VCaP (cell line): Measurements from ENCODE around the gene NAP1L5.
A peak's percentile ranks its signal among the peaks of the same experiment; 100 is the strongest.

Experiments
- H3K27ac ChIP-seq: fragments of 450-650 bp; 2 replicates; pipeline ENCODE4 v1.5.1; 2017
- TF ChIP-seq, protein P1 (sequence below): fragments of 450-650 bp; conservative IDR thresholded peaks from 2 replicates; pipeline ENCODE4 v1.5.1; 2017; ENCODE audit warnings: mild to moderate bottlenecking, moderate library complexity

NAP1L5 gene

DNA sequence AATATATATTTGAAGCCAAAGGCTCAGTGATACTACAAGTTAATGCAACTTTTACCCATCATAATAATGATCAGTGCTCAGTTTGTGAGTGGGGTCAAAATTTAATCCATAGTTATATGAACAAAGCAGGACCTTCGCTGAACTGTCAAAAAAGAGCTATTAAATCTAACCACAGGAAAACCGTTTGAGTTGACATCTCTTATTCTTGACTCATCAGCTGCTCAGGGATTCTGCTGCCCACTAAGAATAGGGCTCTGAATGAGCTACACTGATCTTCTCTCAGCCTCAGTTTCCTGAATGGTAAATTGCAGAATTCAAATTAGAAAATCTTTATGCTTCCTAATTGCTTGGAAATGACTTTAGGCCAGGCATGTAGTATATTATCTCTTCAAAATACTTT, 44.9 kb upstream of the NAP1L5 start:
- TF ChIP-seq, protein P1, sequence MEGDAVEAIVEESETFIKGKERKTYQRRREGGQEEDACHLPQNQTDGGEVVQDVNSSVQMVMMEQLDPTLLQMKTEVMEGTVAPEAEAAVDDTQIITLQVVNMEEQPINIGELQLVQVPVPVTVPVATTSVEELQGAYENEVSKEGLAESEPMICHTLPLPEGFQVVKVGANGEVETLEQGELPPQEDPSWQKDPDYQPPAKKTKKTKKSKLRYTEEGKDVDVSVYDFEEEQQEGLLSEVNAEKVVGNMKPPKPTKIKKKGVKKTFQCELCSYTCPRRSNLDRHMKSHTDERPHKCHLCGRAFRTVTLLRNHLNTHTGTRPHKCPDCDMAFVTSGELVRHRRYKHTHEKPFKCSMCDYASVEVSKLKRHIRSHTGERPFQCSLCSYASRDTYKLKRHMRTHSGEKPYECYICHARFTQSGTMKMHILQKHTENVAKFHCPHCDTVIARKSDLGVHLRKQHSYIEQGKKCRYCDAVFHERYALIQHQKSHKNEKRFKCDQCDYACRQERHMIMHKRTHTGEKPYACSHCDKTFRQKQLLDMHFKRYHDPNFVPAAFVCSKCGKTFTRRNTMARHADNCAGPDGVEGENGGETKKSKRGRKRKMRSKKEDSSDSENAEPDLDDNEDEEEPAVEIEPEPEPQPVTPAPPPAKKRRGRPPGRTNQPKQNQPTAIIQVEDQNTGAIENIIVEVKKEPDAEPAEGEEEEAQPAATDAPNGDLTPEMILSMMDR: no peak
- no peak overlapping the region for H3K27ac ChIP-seq

DNA sequence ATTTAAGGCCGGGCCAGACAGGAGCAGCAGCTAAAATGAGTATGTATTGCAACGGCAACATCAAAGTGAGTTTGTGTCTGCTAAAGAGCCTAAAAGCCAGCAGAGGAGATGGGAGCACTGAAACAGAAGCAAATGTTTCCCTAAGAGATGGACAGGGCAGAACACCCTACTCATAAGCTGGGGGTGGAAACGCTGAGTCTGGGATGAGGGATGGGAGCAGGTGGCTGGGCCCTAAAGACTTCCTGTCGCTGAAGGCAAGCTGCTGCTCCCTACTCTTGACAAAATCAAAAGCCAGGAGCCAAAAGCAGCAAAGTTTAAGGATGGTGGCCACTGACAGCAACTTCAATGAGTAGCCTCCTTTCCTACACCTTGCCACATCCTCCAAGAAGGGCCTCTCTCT, 40.6 kb upstream of the NAP1L5 start:
- H3K27ac ChIP-seq: peak overlapping the region; percentile 42
- TF ChIP-seq, protein P1: no peak

DNA sequence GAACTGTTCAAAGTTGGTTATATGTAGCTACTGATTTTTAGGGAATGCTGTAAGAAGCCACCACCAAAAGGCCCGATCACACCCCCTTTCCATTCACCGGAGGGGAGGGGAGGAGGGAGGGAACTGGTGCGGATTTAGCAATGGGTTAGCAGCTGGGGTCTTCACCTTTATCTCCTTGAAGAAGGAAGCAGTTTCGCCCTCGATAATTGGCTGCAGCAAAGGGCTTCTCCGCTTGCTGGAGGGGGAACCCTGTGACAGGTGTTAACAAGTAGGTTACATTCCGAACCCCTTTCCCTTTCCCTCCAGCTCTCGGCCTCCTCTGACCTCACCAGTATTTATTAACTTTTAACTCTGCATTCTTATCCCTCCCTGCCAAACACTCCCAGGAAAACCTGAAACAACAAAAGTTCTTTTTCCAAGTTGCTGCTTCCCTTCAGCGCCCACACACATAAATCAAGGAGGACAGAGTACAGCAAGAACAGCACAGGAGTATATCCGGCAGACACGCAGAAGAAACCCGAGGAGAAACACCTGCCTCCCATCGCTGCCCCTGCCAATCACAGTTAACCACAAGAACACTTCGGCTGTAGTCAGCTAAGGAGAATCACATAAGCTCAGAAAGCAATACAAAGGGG, 39.8 kb upstream of the NAP1L5 start:
- TF ChIP-seq, protein P1: no peak
- peak overlapping the region; percentile 42 for H3K27ac ChIP-seq

DNA sequence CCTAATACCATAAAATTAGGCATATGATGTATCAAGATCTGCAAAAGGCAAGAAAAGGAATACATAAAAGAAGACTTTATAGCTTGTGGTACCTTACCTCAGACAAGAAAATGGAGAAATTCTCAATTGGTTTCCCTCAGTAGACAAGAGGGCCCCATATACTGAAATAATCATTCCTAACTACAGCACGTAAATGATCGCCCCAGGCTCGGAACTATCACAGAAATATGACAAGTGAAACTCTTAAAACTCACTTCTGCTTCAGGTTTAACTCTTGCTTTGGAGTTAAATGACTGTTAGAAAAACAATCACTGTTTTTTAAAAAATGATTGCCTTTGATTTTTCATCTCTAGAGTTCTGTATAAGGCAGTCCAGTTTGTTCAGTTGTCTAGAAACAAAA, 38.6 kb upstream of the NAP1L5 start:
- TF ChIP-seq, protein P1: no peak
- H3K27ac ChIP-seq: no peak overlapping the region

DNA sequence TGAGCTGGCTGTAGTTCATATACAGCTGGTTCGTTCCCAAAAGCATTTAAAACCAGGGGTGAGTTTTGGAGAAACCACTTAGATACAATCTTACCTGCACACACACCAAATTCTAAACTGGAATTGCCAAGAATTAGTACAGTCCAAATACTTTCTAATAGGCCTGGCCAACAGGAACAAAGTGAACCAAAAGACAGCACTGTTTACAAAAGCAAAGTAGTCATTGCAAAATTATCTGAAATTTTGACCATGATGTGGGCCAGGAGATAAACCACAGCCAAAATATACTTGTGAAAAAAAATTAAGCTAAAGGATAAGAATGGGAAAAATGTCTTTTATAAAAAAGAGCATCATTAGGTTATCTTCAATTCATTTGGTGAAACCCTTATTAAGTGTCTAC, 37.9 kb upstream of the NAP1L5 start:
- TF ChIP-seq, protein P1: no peak
- no peak overlapping the region for H3K27ac ChIP-seq

DNA sequence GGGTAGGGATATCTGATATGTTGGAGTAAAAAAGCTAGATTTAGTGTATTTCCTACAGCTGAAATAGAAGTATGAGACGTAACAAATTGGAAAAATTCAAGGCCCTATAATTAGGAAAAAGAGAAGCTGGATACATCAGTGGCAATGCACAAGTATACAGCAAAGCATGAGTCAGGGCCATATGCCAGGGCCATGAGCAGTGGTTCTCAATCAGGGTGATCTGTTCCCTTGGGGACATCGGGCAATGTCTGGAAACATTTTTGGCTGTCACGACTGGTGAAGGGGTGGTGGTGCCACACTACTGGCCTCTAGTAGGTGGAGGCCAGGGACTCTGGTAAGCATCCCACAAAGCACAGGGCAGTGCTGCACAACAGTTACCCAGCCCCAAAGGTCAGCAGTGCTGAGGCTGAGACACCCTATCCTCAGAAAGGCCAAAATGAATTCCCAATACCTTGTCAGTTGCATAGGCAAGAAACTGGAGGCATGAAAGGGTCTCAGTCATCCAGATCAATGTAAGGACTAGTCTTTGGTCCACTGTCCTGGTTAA, 36.8 kb upstream of the NAP1L5 start:
- no peak overlapping the region for H3K27ac ChIP-seq
- TF ChIP-seq, protein P1: no peak

DNA sequence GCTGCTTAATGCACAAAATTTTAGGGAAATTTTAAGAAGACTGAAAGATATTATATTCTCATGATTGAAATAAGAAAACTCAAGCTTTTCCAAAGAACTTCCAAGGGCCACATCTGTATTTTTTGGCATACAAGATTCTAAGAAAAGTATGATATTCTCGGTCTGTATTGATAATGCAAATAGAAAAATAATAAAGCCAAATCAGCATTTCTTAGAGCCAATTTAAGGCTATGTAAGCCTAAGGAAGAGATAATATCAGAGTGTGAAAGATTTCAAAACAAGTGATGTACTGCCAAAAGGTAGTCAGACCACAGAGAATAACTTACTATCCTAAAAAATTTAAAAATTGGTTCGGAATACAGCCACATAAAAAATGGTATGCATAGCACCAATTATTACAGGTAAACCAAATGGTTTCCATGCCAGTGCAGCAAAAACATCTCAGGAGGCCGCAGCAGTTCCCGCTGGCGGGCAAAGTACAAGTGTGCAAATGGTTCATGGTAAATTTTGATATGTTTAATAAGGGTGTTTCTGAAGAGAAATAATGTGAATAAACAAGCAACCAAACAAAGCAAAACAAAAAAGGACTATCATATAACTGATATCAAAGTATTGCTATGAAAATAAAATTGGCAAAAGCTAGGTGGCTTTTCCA, 35.2 kb upstream of the NAP1L5 start:
- no peak overlapping the region for H3K27ac ChIP-seq
- TF ChIP-seq, protein P1: no peak
